HG03520 (cell line): ENCODE results near the gene HOXA2.

Source experiments
- ATAC-seq: cut with Tn5 transposase; IDR thresholded peaks from one replicate; pipeline ENCODE4 v1.9.1; 2021; ENCODE audit warnings: mild to moderate bottlenecking, moderate library complexity; ENCODE audit not compliant: unreplicated experiment

Gene HOXA2

DNA sequence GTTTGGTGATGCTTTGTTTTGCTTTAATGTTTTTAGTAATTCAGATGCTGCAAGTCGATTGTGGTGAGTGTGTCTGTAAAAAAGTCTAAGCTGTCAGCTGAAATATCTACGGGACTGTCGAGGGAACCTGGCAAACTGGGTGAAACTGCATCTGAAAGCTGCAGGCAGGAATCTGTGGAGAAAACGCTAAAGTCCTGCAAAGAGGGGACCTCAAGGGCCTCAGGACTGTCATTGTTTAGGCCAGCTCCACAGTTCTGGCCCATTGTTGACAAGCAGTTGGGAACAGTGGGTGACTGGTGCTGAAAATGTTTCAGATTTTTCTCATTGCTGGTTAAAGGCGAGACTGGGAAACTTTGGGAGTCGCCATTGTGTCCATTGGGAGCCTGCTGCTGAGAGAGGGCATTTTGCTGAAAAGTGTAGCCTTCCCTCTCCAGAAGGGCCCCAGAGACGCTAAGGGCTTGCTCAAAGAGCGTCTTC, 1.8 kb downstream of the HOXA2 start:
- ATAC-seq: no peak

- ATAC-seq: no peak
Observed at GRCh38 chr7:27099453-27100370, 2.8 kb downstream of the HOXA2 start.

- no peak for ATAC-seq
Observed at GRCh38 chr7:27098578-27099451, 3.7 kb downstream of the HOXA2 start.

- no peak for ATAC-seq
Observed at GRCh38 chr7:27097686-27098577, 4.6 kb downstream of the HOXA2 start.

DNA sequence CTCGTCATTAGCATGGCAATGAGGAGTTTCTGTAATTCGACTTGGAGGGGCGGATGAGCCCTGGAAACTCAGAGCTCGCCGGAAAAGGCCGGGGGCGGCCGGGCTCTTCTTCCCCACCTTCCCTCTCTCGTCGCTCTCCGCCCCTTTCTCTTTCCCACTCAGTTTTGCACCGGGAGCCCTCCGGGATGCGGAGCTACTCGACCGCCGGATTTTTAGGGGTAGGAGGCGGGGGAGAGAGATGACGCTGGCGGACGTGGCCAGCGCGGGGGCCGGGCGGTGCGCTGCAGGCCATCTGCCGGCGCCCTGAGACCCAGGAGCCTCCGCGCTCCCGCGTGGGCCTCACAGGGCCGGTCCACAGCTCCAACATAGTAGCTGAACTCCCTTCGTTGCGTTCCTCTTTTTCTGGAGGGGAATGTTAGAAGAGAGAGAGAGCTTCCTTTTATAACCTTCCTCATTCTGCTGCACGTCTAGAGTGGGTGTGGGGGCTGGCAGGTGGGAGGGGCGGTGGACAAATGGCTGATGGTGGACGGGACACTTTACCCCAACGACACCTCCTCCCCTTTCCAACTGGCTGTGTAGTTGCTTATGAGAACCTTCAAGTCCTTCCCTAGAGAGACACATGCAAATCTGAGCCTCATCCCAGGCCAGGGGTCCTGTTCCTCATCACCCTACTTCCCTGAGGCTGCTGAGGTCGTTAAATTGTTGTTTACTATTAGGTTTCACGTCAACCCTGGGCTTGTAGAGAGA, 5.5 kb downstream of the HOXA2 start:
- no peak for ATAC-seq

DNA sequence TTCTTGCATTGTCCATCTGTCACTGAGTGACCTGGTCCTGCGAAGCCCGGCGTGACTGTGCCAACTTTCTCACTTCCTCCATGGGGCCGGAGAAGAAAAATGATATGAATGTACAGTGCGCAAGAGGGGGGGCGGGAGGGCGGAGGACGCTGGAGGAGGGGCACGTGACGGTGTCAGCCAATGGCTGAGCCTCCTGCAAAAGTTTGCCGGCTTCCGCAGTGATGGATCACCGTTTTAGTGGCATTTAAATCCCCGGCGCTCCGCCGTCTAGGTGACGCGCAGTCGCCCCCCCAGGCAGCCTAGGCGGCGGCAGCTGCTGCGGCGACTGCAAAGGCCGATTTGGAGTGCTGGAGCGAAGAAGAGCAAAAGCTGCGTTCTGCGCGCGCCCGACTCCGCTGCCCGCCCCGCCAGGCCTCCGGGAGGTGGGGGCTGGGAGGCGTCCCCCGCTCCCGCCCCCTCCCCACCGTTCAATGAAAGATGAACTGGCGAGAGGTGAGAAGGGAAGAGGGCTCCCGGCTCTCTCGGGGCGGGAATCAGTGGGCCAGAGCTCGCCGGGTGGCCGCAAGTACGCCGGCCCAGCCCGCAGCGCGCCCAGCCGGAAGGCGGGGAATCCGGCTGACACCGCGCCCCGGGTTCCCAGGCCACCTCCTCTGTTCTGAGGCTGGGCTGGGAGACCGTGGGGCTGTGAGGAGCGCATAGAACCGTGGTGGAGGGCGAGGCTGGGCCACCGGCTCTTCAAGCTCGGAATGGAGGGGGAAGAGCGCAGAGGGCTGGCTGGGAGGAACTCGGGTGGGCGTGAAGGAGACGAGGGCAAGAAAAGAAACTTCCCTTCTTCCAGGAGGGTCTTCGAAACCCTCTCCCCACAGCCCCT, 6.4 kb downstream of the HOXA2 start, which contains the start of gene HOXA1:
Gene HOXA1 (minus strand): TSS at position 104 of the 871 bp plus-strand sequence. CDS start 88 bp downstream, at position 16.
- peak; percentile 80 for ATAC-seq

DNA sequence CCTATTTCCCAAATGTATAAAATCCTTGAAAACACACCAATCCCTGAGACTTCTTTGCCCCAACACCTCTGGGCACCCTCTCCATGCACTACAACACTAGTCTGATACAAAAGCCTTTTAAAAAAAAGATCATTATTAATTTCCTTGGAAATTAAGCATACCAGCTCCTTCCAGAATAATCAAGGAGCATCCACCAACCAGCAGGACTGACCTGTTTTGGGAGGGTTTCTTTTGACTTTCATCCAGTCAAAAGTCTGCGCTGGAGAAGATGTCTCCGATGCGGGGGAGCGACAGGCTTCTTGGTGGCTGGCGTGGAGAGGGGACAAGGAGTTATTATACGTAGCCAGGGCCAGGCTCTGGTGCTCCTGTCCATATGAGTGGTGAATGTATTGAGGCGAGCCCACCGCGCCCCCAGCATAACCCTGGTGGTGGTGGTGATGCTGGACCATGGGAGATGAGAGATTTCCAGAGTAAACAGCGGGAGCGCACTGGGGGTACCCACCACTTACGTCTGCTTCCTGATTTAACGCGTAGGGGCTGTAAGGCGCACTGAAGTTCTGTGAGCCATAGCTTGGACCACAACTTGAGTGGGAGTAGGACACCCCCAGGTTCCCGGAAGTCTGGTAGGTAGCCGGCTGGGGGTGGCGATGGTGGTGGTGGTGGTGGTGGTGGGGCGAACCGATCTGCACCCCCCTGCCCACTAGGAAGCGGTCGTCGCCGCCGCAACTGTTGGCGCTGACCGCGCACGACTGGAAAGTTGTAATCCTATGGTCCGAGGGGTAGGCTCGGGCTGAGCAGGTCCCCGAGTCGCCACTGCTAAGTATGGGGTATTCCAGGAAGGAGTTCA, 7.2 kb downstream of the HOXA2 start:
- ATAC-seq: peak; percentile 11

GRCh38 chr7:27094304-27095049, 8.0 kb downstream of the HOXA2 start:
- ATAC-seq: no peak

- no peak for ATAC-seq
Observed at GRCh38 chr7:27093184-27093895, 9.1 kb downstream of the HOXA2 start.

DNA sequence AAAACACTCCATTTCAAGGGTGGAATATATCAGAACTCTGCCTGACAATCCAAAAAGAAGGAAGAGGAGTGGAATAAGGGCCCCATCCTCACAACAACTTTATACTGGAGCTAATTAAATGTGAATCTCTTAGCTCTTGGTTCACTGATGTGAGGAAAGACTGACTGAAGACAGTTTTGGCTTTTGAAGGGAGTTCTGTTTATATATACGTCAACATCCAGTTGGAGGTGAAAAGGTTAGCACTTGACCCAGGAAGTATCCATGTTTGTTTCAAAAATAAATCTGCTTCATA, 9.7 kb downstream of the HOXA2 start:
- ATAC-seq: no peak

DNA sequence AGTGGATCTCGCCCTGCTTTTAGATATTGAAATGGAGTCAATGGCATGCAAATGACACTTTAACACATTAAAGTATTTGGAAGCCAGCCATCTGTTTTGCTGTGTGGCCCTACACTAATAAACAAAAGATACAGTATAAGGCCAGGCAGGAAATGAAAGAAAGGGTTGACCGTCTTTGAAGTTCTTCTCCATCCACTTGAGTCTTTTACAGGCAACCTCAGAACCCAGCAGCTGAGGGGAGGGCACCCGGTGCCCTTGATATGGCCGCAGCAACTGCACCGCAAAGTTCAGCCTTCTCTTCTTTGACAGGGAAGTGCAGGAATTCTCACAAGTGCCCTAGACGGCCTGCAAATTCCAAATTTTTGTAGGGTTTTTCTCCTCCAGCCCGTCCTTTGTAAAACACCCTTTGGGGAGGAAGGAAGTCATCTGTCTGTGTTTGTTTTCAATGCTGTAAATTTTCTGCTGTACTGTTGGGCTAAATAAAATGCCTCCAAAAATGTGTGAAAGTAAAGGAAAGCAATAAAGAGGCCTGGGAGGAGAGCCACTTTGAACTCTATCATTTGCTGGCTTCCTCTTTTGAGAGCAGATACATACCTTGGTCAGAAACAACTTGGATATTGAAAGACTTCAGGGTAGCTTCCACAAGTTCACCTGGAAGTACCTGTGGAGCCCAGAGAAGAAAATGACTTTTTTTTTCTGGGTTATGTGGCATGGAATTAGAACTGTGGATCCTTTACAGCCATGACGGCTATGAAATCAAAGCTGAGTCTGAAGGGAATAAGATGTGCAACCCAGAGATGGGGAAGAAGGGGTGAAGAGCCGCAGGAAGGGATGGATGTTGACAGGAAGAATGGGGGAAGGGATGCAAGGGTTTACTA, 10.3 kb downstream of the HOXA2 start:
- no peak for ATAC-seq

DNA sequence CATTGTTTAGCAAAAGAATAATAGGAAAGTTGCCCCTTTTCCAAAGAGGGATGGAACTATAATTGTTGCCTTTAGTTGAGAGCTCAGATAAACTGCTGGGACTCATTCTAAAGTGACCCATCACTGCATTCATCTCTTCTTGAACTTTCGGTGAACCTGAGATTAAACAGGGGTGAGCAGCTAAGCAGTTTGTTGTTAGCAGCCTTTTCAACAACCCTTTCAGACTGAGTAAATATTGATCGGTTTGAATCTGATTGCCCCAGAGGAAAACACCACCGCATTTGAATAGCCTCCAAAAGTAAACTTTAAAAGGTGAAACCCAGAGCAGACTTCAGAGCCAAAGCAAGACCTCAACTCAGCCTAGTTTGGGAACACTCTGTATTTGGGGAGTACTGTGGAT, 11.4 kb downstream of the HOXA2 start:
- no peak for ATAC-seq

DNA sequence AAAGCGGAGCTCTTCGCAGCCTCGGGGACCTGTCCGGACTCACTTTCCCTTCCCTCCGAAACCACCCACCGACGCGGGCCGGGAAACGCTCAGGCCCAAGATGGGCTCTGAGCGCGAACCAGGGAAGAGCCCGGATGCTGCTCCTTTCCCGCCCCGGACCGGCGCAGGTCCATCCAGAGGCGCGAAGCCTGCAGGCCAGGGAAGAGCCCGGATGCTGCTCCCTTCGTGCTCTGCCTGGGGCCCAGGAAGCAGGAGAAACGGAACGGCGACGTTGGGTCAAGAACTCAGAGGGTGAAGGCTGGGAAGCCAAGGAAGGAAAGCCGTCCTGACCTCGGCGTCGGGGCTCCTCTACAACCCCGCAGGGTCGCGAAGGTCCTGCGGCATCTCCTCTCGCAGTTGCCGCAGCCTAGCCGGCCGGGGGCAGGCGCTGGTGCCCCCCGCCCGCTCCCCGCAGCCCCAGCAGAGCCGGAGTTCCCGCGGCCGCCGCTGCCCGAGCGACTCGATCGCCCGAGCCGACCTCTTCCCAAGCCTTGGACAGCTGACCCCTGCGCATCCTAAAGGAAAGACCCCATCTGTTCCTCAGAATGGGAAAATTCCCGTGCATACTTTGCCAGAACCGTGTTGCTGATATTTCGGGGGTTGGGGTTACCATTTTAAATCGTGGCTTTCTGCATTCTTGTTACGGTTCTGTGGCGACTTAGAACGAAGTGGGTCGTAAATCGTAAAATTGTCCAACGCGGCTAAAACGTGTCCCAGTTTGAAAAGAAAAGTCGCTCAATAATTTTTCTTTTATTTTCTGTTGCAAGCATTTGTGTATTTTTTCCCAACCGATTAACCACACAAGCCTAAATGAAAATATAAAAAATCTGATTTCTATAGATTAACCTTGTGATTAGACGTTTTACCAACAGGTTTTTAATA, 14.2 kb downstream of the HOXA2 start:
- no peak for ATAC-seq

GRCh38 chr7:27083646-27084045, 18.8 kb downstream of the HOXA2 start:
- peak; percentile 49 for ATAC-seq

DNA sequence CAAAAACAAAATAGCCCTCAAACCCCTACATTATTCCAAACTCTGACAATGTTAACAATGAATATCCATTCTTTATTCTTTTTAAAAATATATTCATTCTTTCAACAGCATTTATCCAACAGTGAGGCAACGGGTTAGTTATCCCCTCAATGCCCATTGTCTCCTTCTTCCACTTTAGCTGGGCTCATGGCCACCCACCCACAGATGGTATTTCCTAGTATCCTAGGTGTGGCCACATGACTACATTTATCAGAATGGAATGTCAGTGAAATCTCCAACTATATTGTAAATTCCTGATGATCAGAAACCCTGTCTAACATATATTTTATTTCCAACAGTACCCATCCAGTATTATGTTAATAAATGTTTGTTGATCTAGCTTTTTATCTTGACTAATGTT, 20.3 kb downstream of the HOXA2 start:
- ATAC-seq: no peak
